K562 (cell line): ENCODE results near the gene CYB5R2. TPM values are rescaled to one million over a fixed set of nuclear protein-coding genes. Genes with fewer than 3 reads are reported as not detected.

ENCODE experiments used
- ATAC-seq: fragments of 200-7000 bp; cut with Tn5 transposase; 3 replicates; pipeline ENCODE4 v1.9.1; 2020; ENCODE audit warnings: moderate library complexity
- BruUV-seq: library from RNA; stranded (reverse); fragments of 400-500 nt; replicated peaks from 2 replicates; lab custom pipeline; 2021; lab: Mats Ljungman, UMichigan
- CTCF ChIA-PET: fragments of 300-600 bp; formaldehyde crosslinking; extraction: SDS; loops from one replicate; lab custom pipeline; 2021; ENCODE audit warnings: low intra/inter-chr PET ratio; lab: Yijun Ruan, JAX
- POLR2A ChIA-PET: fragments of 300-600, 350-650 bp; sonication (Branson Sonifier 250); formaldehyde crosslinking; extraction: SDS; loops from one replicate; lab custom pipeline; 2021; ENCODE audit warnings: antibody characterized with exemption, inconsistent platforms; lab: Yijun Ruan, JAX
- DNase-seq, 4 experiments: peaks; one replicate each; pipeline versions ENCODE4 v3.0.0 to v3.0.0-alpha.2; 2011 to 2018; ENCODE audit warnings: low spot score in 3 of 4, mixed read lengths in 3 of 4; ENCODE audit errors: extremely low read depth in 1 of 4
- FAIRE-seq: peaks from 2 replicates; lab custom pipeline; 2011; peaks lifted over from hg19 to GRCh38; lab: Jason Lieb, UNC
- H2AFZ ChIP-seq: 2 replicates; pipeline ENCODE4 v1.6.0; 2011; ENCODE audit warnings: low read depth, low read length, control low read depth, inconsistent platforms
- H3K27ac ChIP-seq: fragments of 200-600 bp; 3 replicates; pipeline ENCODE4 v1.8.0; 2011; ENCODE audit warnings: low read depth, mild to moderate bottlenecking, control low read depth, inconsistent platforms, low read length, moderate library complexity, mixed read lengths; ENCODE audit errors: extremely low read depth
- H3K27me3 ChIP-seq, 2 experiments: fragments of 300-600 bp in 1 of 2; 2 replicates in 1 of 2; 3 replicates in 1 of 2; pipeline versions ENCODE4 v1.6.0 to v1.8.0; 2011; ENCODE audit warnings: inconsistent platforms in 2 of 2, low read length in 2 of 2, mild to moderate bottlenecking in 1 of 2, mixed read lengths in 1 of 2, moderate library complexity in 1 of 2; ENCODE audit not compliant: control insufficient read depth in 2 of 2, insufficient read depth in 2 of 2
- H3K36me3 ChIP-seq: fragments of 300-600 bp; 3 replicates; pipeline ENCODE4 v1.8.0; 2011; ENCODE audit warnings: mild to moderate bottlenecking, low read length, inconsistent platforms; ENCODE audit not compliant: control insufficient read depth, insufficient read depth
- H3K4me1 ChIP-seq, 2 experiments: fragments of 200-600 bp in 1 of 2; replicated peaks in 1 of 2; 2 replicates in 1 of 2; 3 replicates in 1 of 2; pipeline versions ENCODE4 v1.5.1 to v1.8.0; 2011; ENCODE audit warnings: inconsistent platforms in 2 of 2, low read length in 2 of 2, mild to moderate bottlenecking in 1 of 2, mixed read lengths in 1 of 2, moderate library complexity in 1 of 2; ENCODE audit not compliant: control insufficient read depth in 2 of 2, insufficient read depth in 2 of 2
- H3K4me2 ChIP-seq: 2 replicates; pipeline ENCODE4 v1.6.1; 2011; ENCODE audit warnings: low read length, control low read depth, inconsistent platforms, mixed read lengths; ENCODE audit not compliant: insufficient read depth
- H3K4me3 ChIP-seq: fragments of 200-600 bp; sonication (generic), shearing (Covaris generic); 2 replicates; pipeline ENCODE4 v1.5.1; 2016; ENCODE audit warnings: control low read depth, inconsistent platforms
- H3K79me2 ChIP-seq: fragments of 200-600 bp; 3 replicates; pipeline ENCODE4 v1.8.0; 2011; ENCODE audit warnings: low read length, inconsistent platforms; ENCODE audit not compliant: control insufficient read depth, insufficient read depth
- H3K9ac ChIP-seq, 2 experiments: 2 replicates each; pipeline versions ENCODE4 v1.6.0 to v1.6.1; 2011; ENCODE audit warnings: low read depth in 2 of 2, low read length in 2 of 2, control low read depth in 1 of 2, inconsistent platforms in 1 of 2, mild to moderate bottlenecking in 1 of 2, mixed read lengths in 1 of 2; ENCODE audit not compliant: insufficient read depth in 1 of 2
- H3K9me1 ChIP-seq: one replicate; pipeline ENCODE4 v1.6.0; 2011; ENCODE audit warnings: inconsistent platforms, mild to moderate bottlenecking, low read length, moderate library complexity; ENCODE audit not compliant: control insufficient read depth, insufficient read depth
- H3K9me3 ChIP-seq: replicated peaks from 2 replicates; pipeline ENCODE4 v1.5.1; 2011; ENCODE audit warnings: low read depth, low read length, inconsistent platforms; ENCODE audit not compliant: control insufficient read depth, insufficient read depth
- H4K20me1 ChIP-seq: replicated peaks from 2 replicates; pipeline ENCODE4 v1.6.1; 2011; ENCODE audit warnings: low read length, inconsistent platforms, mixed read lengths; ENCODE audit not compliant: control insufficient read depth, insufficient read depth
- ARID3A ChIP-seq: IDR thresholded peaks from 2 replicates; pipeline ENCODE4 v1.6.1; 2012; ENCODE audit warnings: low read depth, low read length, improper control_type of control experiment, borderline replicate concordance
- BCL6 ChIP-seq: fragments of 250-450 bp; sonication (Bioruptor Pico); IDR thresholded peaks from 2 replicates; pipeline ENCODE4 v1.4.0; 2020
- BRF1 ChIP-seq: IDR thresholded peaks from 3 replicates; pipeline ENCODE4 v1.6.1; 2011; ENCODE audit warnings: borderline replicate concordance, mild to moderate bottlenecking; ENCODE audit not compliant: insufficient read length; ENCODE audit errors: extremely low read depth
- CBX5 ChIP-seq: IDR thresholded peaks from 2 replicates; pipeline ENCODE4 v1.6.1; 2014; ENCODE audit warnings: low read depth, borderline replicate concordance
- CHD4 ChIP-seq: fragments of 200-600 bp; sonication (generic); IDR thresholded peaks from 3 replicates; pipeline ENCODE4 v1.6.1; 2012; ENCODE audit warnings: low read depth, mild to moderate bottlenecking, mixed read lengths, low read length, inconsistent platforms; ENCODE audit not compliant: insufficient read depth, insufficient replicate concordance, poor library complexity, severe bottlenecking
- E2F1 ChIP-seq: sonication (generic); formaldehyde crosslinking; IDR thresholded peaks from 2 replicates; pipeline ENCODE4 v1.8.1; 2023; ENCODE audit warnings: mild to moderate bottlenecking, missing genetic modification reagents, moderate library complexity
- ETS1 ChIP-seq: conservative IDR thresholded peaks from 2 replicates; pipeline ENCODE4 v1.6.1; 2011; ENCODE audit warnings: low read depth, mild to moderate bottlenecking, low read length; ENCODE audit not compliant: control insufficient read depth
- EWSR1 ChIP-seq: fragments of 450-650 bp; IDR thresholded peaks from 2 replicates; pipeline ENCODE4 v1.6.1; 2018; ENCODE audit warnings: borderline replicate concordance, mild to moderate bottlenecking, low read depth, moderate library complexity; ENCODE audit not compliant: partially characterized antibody
- HDGF ChIP-seq: fragments of 450-650 bp; IDR thresholded peaks from 2 replicates; pipeline ENCODE4 v1.6.1; 2016
- MEIS2 ChIP-seq: fragments of 450-650 bp; IDR thresholded peaks from 2 replicates; pipeline ENCODE4 v1.6.1; 2014; ENCODE audit warnings: mild to moderate bottlenecking; ENCODE audit not compliant: partially characterized antibody
- NFYB ChIP-seq: IDR thresholded peaks from 2 replicates; pipeline ENCODE4 v1.6.1; 2011; ENCODE audit warnings: mild to moderate bottlenecking, moderate library complexity; ENCODE audit not compliant: insufficient read length; ENCODE audit errors: extremely low read depth
- POLR2B ChIP-seq: fragments of 450-650 bp; IDR thresholded peaks from 2 replicates; pipeline ENCODE4 v1.6.1; 2018; ENCODE audit warnings: low read depth; ENCODE audit not compliant: partially characterized antibody
- PREB ChIP-seq: sonication (generic); formaldehyde crosslinking; IDR thresholded peaks from 2 replicates; pipeline ENCODE4 v1.8.1; 2023; ENCODE audit warnings: mild to moderate bottlenecking, missing genetic modification reagents
- RBBP5 ChIP-seq: fragments of 200-600 bp; sonication (generic); IDR thresholded peaks from 2 replicates; pipeline ENCODE4 v1.6.1; 2012; ENCODE audit warnings: borderline replicate concordance, mild to moderate bottlenecking, low read length, control low read depth, inconsistent platforms; ENCODE audit not compliant: insufficient read depth, poor library complexity, severe bottlenecking
- ZNF354B ChIP-seq: fragments of 250-450 bp; sonication (Bioruptor Pico); IDR thresholded peaks from 2 replicates; pipeline ENCODE4 v1.4.0; 2020
- ZNF655 ChIP-seq: fragments of 250-450 bp; sonication (Bioruptor Pico); IDR thresholded peaks from 2 replicates; pipeline ENCODE4 v1.5.0; 2021
- WGBS: fragments of 100-300 bp; shearing (Covaris generic); methylation state at CpG from one replicate; pipeline ENCODE4 v1.1.6; 2016; ENCODE audit warnings: low coverage, mixed read lengths; ENCODE audit not compliant: insufficient coverage; ENCODE audit errors: missing lambda C conversion rate; 5-methylcytosine and 5-hydroxymethylcytosine counted together
- in situ Hi-C: fragments of 300-500 bp; cut with MboI; formaldehyde crosslinking; loops from 4 replicates; pipeline ENCODE4 v1.15.0; 2018; ENCODE audit warnings: inconsistent platforms, mixed read lengths
- intact Hi-C: fragments of 100-400 bp; cut with micrococcal nuclease; formaldehyde crosslinking; loops from 2 replicates; pipeline ENCODE4 v1.14.2; 2022
- polyA plus RNA-seq, 8 experiments: library from polyadenylated mRNA; depleted of rRNA in 4 of 8; stranded (reverse) in 5 of 8; unstranded in 3 of 8; fragments of >200 nt; fragmentation: Nextera tagmentation in 2 of 8; fragmentation: Illumina TruSeq in 1 of 8; extraction: Ambion mirVana in 2 of 8; extraction: Trizol in 1 of 8; gene quantifications; 2 replicates each; pipeline versions ENCODE4 v1.2.1 to v1.2.3, GENCODE V29; 2011 to 2014; ENCODE audit warnings: inconsistent platforms in 1 of 8, missing spikeins in 1 of 8
- total RNA-seq, 7 experiments: library from RNA; depleted of rRNA in 6 of 7; stranded (reverse); fragments of >200 nt in 6 of 7; fragmentation: Illumina TruSeq in 2 of 7; extraction: Trizol in 2 of 7; gene quantifications; 2 replicates each; pipeline versions ENCODE4 v1.2.1 to v1.2.3, GENCODE V29; 2011 to 2021; ENCODE audit warnings: low replicate concordance in 1 of 7

Gene CYB5R2
- total and polyA plus RNA-seq, 9 of the 15 experiments (the other 6 are each of a cell fraction or from before 2014, with no cell fraction given) = 8.2 to 28.7 (median 13.6) TPM

- POLR2A ChIA-PET = interaction anchor here (0.6 to 1.0 kb wide), 3 partner anchors 19 to 72 kb away, joined by 3 read pairs; no protein-coding TSS in a partner anchor
- H4K20me1 ChIP-seq = no peaks in the 10 kb centered on the region
- in situ Hi-C loops = no loop called here
- H3K9me3 ChIP-seq = no peaks in the 10 kb centered on the region
- ATAC-seq (no peak), DNase-seq (no peak), FAIRE-seq (no peak)
- H2AFZ ChIP-seq = no peak overlapping the region
- H3K4me1 ChIP-seq = no peaks in the 10 kb centered on the region; a peak in 1 of 5 replicates
- BruUV-seq = no TSS peak
- WGBS = 18% methylated on average over 4 of the region's 4 CpGs
- H3K27me3 ChIP-seq = peaks cover 0 to 35% of the 10 kb centered on the region in 2 experiments; a peak in 3 of 5 replicates
- H3K9ac ChIP-seq = no peak overlapping the region
- H3K4me2 ChIP-seq = no peak overlapping the region
- CTCF ChIA-PET = no interaction called here
- intact Hi-C loops = no loop called here
- no peaks in the 10 kb centered on the region for H3K9me1 ChIP-seq
- no peak overlapping the region for H3K4me3 ChIP-seq
- no peaks in the 10 kb centered on the region for H3K36me3 ChIP-seq
- no peak overlapping the region for H3K27ac ChIP-seq
- no peaks in the 10 kb centered on the region for H3K79me2 ChIP-seq
- TF ChIP-seq EWSR1 (no peak), ZNF354B (CRISPR knock-in tag) (no peak), ZNF655 (CRISPR knock-in tag) (no peak), MEIS2 (no peak), RBBP5 (no peak), HDGF (no peak), POLR2B (no peak), ETS1 (no peak), ARID3A (no peak), NFYB (no peak), CBX5 (no peak), BRF1 (no peak), E2F1 (CRISPR knock-in tag) (no peak), PREB (CRISPR knock-in tag) (no peak), CHD4 (no peak), BCL6 (no peak)
Observed at GRCh38 chr11:7643314-7643713, 30.0 kb downstream of the CYB5R2 start.
